CD4-positive, alpha-beta T cell treated with Interleukin-15 for 4 hours (primary cell): ENCODE data around the gene PPP3CB.
"Not testable (repeated sequence)": the region's sequence is repeated elsewhere in the genome, so short reads cannot be mapped to it uniquely, and the experiment has no call there.

Experiments
- DNase-seq: peaks from one replicate; pipeline ENCODE4 v3.0.0-alpha.2; 2020; ENCODE audit warnings: low spot score

The PPP3CB gene

GRCh38 chr10:73414230-73414945 lies 81.4 kb downstream of the PPP3CB start:
- DNase-seq: peak; percentile 7

- DNase-seq: peak; percentile 89
These were observed 82.1 kb downstream of the PPP3CB start, which contains the start of gene ANXA7 for GRCh38 chr10:73413528-73414229. ANXA7 (minus strand) TSS chr10:73414058; CDS start chr10:73400856, 13,202 bp downstream.

GRCh38 chr10:73413108-73413527 lies 82.7 kb downstream of the PPP3CB start:
- DNase-seq: no peak

- no peak for DNase-seq
These were observed 84.9 kb downstream of the PPP3CB start for GRCh38 chr10:73410897-73411296.

- no peak for DNase-seq
These were observed 86.8 kb downstream of the PPP3CB start for GRCh38 chr10:73408978-73409521.

- DNase-seq: no peak
These were observed 87.8 kb downstream of the PPP3CB start for GRCh38 chr10:73408061-73408460.

GRCh38 chr10:73407495-73407894 lies 88.3 kb downstream of the PPP3CB start:
- DNase-seq: no peak

GRCh38 chr10:73406846-73407245 lies 89.0 kb downstream of the PPP3CB start:
- no peak for DNase-seq

GRCh38 chr10:73405556-73405955 lies 90.3 kb downstream of the PPP3CB start:
- no peak for DNase-seq

- DNase-seq: no peak
These were observed 91.1 kb downstream of the PPP3CB start for GRCh38 chr10:73404690-73405089.

GRCh38 chr10:73401636-73402035 lies 94.2 kb downstream of the PPP3CB start:
- DNase-seq: no peak

- no peak for DNase-seq
These were observed 96.8 kb downstream of the PPP3CB start for GRCh38 chr10:73399063-73399462.

GRCh38 chr10:73398024-73398423 lies 97.8 kb downstream of the PPP3CB start:
- DNase-seq: no peak

GRCh38 chr10:73394325-73394724 lies 101.5 kb downstream of the PPP3CB start:
- not testable (repeated sequence) for DNase-seq

- no peak for DNase-seq
These were observed 107.6 kb downstream of the PPP3CB start for GRCh38 chr10:73388228-73388627.

- DNase-seq: no peak
These were observed 109.2 kb downstream of the PPP3CB start for GRCh38 chr10:73386583-73386982.
